Muscle of leg (tissue), 16 donors: ENCODE results near the gene CLDN22. TPM values are rescaled to one million over a fixed set of nuclear protein-coding genes. Genes with fewer than 3 reads are reported as not detected.

Source experiments
- DNase-seq: peaks from one replicate; pipeline ENCODE4 v3.0.0; 2013
- H3K27ac ChIP-seq: one replicate; pipeline ENCODE4 v1.5.1; 2013; ENCODE audit warnings: mild to moderate bottlenecking, low read length, control low read depth
- H3K27me3 ChIP-seq: one replicate; pipeline ENCODE4 v1.6.1; 2013; ENCODE audit warnings: low read length; ENCODE audit not compliant: control insufficient read depth, insufficient read depth
- H3K36me3 ChIP-seq: one replicate; pipeline ENCODE4 v1.6.1; 2013; ENCODE audit warnings: low read length; ENCODE audit not compliant: control insufficient read depth, insufficient read depth
- H3K4me1 ChIP-seq: one replicate; pipeline ENCODE4 v1.6.1; 2013; ENCODE audit warnings: low read length; ENCODE audit not compliant: control insufficient read depth, insufficient read depth
- H3K4me3 ChIP-seq: one replicate; pipeline ENCODE4 v1.5.1; 2013; ENCODE audit warnings: low read length, control low read depth
- H3K9me3 ChIP-seq: replicated peaks from 2 replicates; pipeline ENCODE4 v1.6.1; 2013; ENCODE audit warnings: low read depth, low read length; ENCODE audit not compliant: control insufficient read depth
- WGBS: methylation state at CpG from one replicate; pipeline ENCODE4 v1.1.5; 2013; ENCODE audit warnings: missing lambda C conversion rate; ENCODE audit not compliant: insufficient coverage; 5-methylcytosine and 5-hydroxymethylcytosine counted together
- long read RNA-seq, 11 donors: transcript quantifications; one replicate each; lab custom pipeline, GENCODE V29; 2026
- polyA plus RNA-seq, 8 donors: library from polyadenylated mRNA; unstranded; fragments of 120-200 nt; gene quantifications; one replicate each; pipeline versions ENCODE4 v1.2.1 to v1.2.3, GENCODE V29; 2013; ENCODE audit warnings: inconsistent platforms in 1 of 8, low replicate concordance in 1 of 8; ENCODE audit not compliant: insufficient read length in 8 of 8, insufficient read depth in 1 of 8
- total RNA-seq: library from RNA; stranded (reverse); fragments of 120-200 nt; gene quantifications from one replicate; pipeline ENCODE4 v1.2.4, GENCODE V29; 2013

CLDN22 gene
- total RNA-seq, result not detected
- under 1 TPM in 5 of 8 donors, not detected in 3; 0.09 to 0.27 (median 0.21) TPM for polyA plus RNA-seq
- long read RNA-seq, donor 1, partial matches to known transcripts, result 0 of 4 reads
- long read RNA-seq, donor 1, other reads (novel, unspliced or antisense), result 0 of 4 reads
- long read RNA-seq, donor 2, partial matches to known transcripts, result 0 of 4 reads
- long read RNA-seq, donor 2, other reads (novel, unspliced or antisense), result 0 of 4 reads
- long read RNA-seq, donor 3, transcript CLDN22-201 (1 exons, 2,581 nt), result major isoform, 14 of 14 reads
- long read RNA-seq, donor 3, partial matches to known transcripts, result 0 of 14 reads
- long read RNA-seq, donor 3, other reads (novel, unspliced or antisense), result 0 of 14 reads
- long read RNA-seq, donor 4, transcript CLDN22-201 (1 exons, 2,581 nt), result major isoform, 5 of 5 reads
- long read RNA-seq, donor 4, partial matches to known transcripts, result 0 of 5 reads
- long read RNA-seq, donor 4, other reads (novel, unspliced or antisense), result 0 of 5 reads
- long read RNA-seq, donor 5, transcript CLDN22-201 (1 exons, 2,581 nt), result major isoform, 28 of 28 reads
- long read RNA-seq, donor 5, partial matches to known transcripts, result 0 of 28 reads
- long read RNA-seq, donor 5, other reads (novel, unspliced or antisense), result 0 of 28 reads
- long read RNA-seq, donor 6, transcript CLDN22-201 (1 exons, 2,581 nt), result major isoform, 18 of 18 reads
- long read RNA-seq, donor 6, partial matches to known transcripts, result 0 of 18 reads
- long read RNA-seq, donor 6, other reads (novel, unspliced or antisense), result 0 of 18 reads
- long read RNA-seq, donor 7, transcript CLDN22-201 (1 exons, 2,581 nt), result major isoform, 14 of 14 reads
- long read RNA-seq, donor 7, partial matches to known transcripts, result 0 of 14 reads
- long read RNA-seq, donor 7, other reads (novel, unspliced or antisense), result 0 of 14 reads
- long read RNA-seq, donor 8, transcript CLDN22-201 (1 exons, 2,581 nt), result major isoform, 29 of 29 reads
- long read RNA-seq, donor 8, partial matches to known transcripts, result 0 of 29 reads
- long read RNA-seq, donor 8, other reads (novel, unspliced or antisense), result 0 of 29 reads
- long read RNA-seq, donor 9, transcript CLDN22-201 (1 exons, 2,581 nt), result major isoform, 12 of 12 reads
- long read RNA-seq, donor 9, partial matches to known transcripts, result 0 of 12 reads
- long read RNA-seq, donor 9, other reads (novel, unspliced or antisense), result 0 of 12 reads
- long read RNA-seq, donor 10, transcript CLDN22-201 (1 exons, 2,581 nt), result major isoform, 29 of 29 reads
- long read RNA-seq, donor 10, partial matches to known transcripts, result 0 of 29 reads
- long read RNA-seq, donor 10, other reads (novel, unspliced or antisense), result 0 of 29 reads
- long read RNA-seq, donor 11, transcript CLDN22-201 (1 exons, 2,581 nt), result major isoform, 11 of 11 reads
- long read RNA-seq, donor 11, partial matches to known transcripts, result 0 of 11 reads
- long read RNA-seq, donor 11, other reads (novel, unspliced or antisense), result 0 of 11 reads

- Histone ChIP-seq H3K27me3 (no peaks in the 10 kb centered on the region), H3K27ac (no peak within 1 kb of the TSS), H3K4me1 (no peaks in the 10 kb centered on the region), H3K4me3 (no peak within 1 kb of the TSS), H3K9me3 (no peaks in the 10 kb centered on the region), H3K36me3 (peaks cover 9% of the 10 kb centered on the region)
- WGBS, result no CpG with 5 or more reads among the region's 6 CpGs
- DNase-seq, result no peak
These were observed at the start of gene CLDN22 for GRCh38 chr4:183320211-183321059. CLDN22 (minus strand) TSS chr4:183320276; CDS start chr4:183320218, 58 bp downstream.

GRCh38 chr4:183369073-183369472 lies 49.0 kb upstream of the CLDN22 start:
- no peak overlapping the region for H3K27ac ChIP-seq
- no peaks in the 10 kb centered on the region for H3K36me3 ChIP-seq
- WGBS, result 87% methylated on average over 6 of the region's 8 CpGs
- no peaks in the 10 kb centered on the region for H3K4me1 ChIP-seq
- H3K27me3 ChIP-seq, result no peaks in the 10 kb centered on the region
- no peak overlapping the region for H3K4me3 ChIP-seq
- no peak for DNase-seq
- H3K9me3 ChIP-seq, result peaks cover 4% of the 10 kb centered on the region

DNA sequence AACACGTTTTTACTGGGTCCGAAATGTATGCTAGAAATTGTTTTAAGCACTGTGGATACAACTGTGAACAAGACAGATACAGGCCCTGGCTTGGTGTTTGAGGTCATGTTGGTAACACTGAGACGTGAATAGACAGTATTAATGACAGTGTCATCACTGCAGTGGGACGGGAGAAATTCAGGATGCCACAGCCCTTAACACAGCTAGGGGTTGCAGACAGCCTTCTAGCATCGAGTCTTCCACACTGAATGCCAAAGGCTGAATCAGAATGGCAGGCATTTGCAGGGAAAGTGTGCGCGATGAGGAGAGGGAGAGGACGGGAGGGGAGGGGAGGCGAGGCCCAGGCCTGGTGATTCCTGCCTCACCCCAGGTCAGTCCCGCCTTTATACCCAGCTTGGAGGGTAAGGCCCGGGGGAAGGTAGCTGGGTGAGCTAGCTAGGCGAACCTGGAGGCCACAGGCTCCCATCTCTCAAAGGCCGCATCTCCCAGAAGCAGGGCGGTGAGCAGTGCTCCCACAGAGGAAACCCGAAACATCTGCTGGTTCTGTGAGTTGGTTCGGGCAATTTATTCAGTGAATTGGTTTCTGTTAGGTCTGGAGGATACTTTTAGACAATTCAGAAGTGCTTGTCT lies 46.2 kb upstream of the CLDN22 start:
- Histone ChIP-seq H3K4me1 (no peaks in the 10 kb centered on the region), H3K27ac (no peak overlapping the region), H3K36me3 (no peaks in the 10 kb centered on the region), H3K4me3 (no peak overlapping the region), H3K9me3 (no peaks in the 10 kb centered on the region), H3K27me3 (no peaks in the 10 kb centered on the region)
- DNase-seq, result no peak
- 88% methylated on average over 16 of the region's 16 CpGs for WGBS

DNA sequence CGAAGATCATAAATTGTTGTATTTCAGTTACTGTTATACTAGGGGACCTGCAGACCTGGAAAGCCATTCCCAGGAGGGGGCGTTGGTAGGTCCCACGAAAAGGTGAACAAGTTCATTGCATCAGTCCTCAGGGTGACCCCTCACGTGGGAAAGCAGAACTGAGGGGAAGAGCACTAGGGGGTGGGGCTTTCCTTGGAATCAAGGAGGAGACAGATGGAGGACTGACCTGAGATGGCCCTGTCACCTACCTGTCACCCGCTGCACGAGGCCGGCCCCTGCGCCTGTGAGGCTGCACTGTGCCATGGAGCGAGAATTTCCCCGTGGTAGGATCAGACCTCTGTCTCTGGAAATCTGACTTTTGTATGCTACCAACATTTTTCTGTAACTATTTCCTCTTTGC lies 43.9 kb upstream of the CLDN22 start:
- Histone ChIP-seq H3K9me3 (no peaks in the 10 kb centered on the region), H3K36me3 (no peaks in the 10 kb centered on the region), H3K4me1 (no peaks in the 10 kb centered on the region), H3K27me3 (no peaks in the 10 kb centered on the region), H3K27ac (no peak overlapping the region), H3K4me3 (no peak overlapping the region)
- DNase-seq, result no peak
- 70% methylated on average over 8 of the region's 10 CpGs for WGBS

GRCh38 chr4:183362916-183363542 lies 43.0 kb upstream of the CLDN22 start:
- Histone ChIP-seq H3K27me3 (no peaks in the 10 kb centered on the region), H3K4me1 (no peaks in the 10 kb centered on the region), H3K27ac (no peak overlapping the region), H3K9me3 (no peaks in the 10 kb centered on the region), H3K36me3 (no peaks in the 10 kb centered on the region), H3K4me3 (no peak overlapping the region)
- 62% methylated on average over 5 of the region's 15 CpGs for WGBS
- DNase-seq, result peak; percentile 31

DNA sequence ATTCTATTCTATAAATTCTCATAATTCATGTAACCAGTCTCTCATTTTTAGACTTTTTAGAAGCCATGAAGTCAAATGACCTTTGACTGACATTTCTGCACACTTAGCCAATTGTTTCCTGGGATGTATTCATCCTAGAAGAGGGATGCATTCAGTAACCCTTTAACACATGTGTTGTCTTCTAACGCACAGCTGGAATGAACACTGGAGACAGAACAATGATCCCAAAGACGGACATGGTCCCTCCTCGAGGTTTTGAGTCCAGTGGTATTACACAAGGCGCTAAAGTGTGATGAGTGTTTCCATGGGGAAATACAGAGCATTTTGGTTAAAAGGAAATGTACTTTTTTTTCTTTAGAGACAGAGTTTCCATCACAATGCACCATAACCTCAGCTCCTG lies 42.0 kb upstream of the CLDN22 start:
- no peak for DNase-seq
- Histone ChIP-seq H3K27me3 (no peaks in the 10 kb centered on the region), H3K27ac (no peak overlapping the region), H3K4me1 (no peaks in the 10 kb centered on the region), H3K9me3 (no peaks in the 10 kb centered on the region), H3K36me3 (no peaks in the 10 kb centered on the region), H3K4me3 (no peak overlapping the region)
- 82% methylated on average over 2 of the region's 4 CpGs for WGBS

- DNase-seq, result no peak
- no peaks in the 10 kb centered on the region for H3K27me3 ChIP-seq
- 57% methylated on average over 5 of the region's 11 CpGs for WGBS
- H3K4me3 ChIP-seq, result no peak overlapping the region
- no peaks in the 10 kb centered on the region for H3K36me3 ChIP-seq
- no peaks in the 10 kb centered on the region for H3K4me1 ChIP-seq
- no peak overlapping the region for H3K27ac ChIP-seq
- no peaks in the 10 kb centered on the region for H3K9me3 ChIP-seq
These were observed 40.3 kb upstream of the CLDN22 start for GRCh38 chr4:183360161-183360919.

GRCh38 chr4:183358215-183358755 lies 38.2 kb upstream of the CLDN22 start:
- no peak overlapping the region for H3K4me3 ChIP-seq
- 74% methylated on average over 11 of the region's 13 CpGs for WGBS
- H3K4me1 ChIP-seq, result no peaks in the 10 kb centered on the region
- no peak for DNase-seq
- H3K27me3 ChIP-seq, result no peaks in the 10 kb centered on the region
- H3K9me3 ChIP-seq, result no peaks in the 10 kb centered on the region
- no peaks in the 10 kb centered on the region for H3K36me3 ChIP-seq
- H3K27ac ChIP-seq, result no peak overlapping the region
